Measurements from ENCODE around the gene BAHCC1. TPM values are rescaled to one million over a fixed set of nuclear protein-coding genes. Genes with fewer than 3 reads are reported as not detected.

BAHCC1 gene
- total RNA-seq, 1 donor from 2014 or later = 74.3 TPM

GRCh38 chr17:81515530-81516041 is 120.3 kb downstream of the BAHCC1 start:
- no peak for DNase-seq (ENCODE audit: extremely low spot score, unreplicated experiment)
- peak overlapping the region; percentile 90 for H3K4me3 Mint-ChIP-seq
- H3K27me3 Mint-ChIP-seq = peaks cover 19% of the 10 kb centered on the region
- H3K27ac Mint-ChIP-seq = peak overlapping the region; percentile 95
- TF ChIP-seq CTCF (conservative IDR thresholded peaks at IDR 0.05) = no peak
- H3K9me3 Mint-ChIP-seq = no peaks in the 10 kb centered on the region
- H3K36me3 Mint-ChIP-seq = peaks cover 15% of the 10 kb centered on the region
- H3K4me1 Mint-ChIP-seq (ENCODE audit: unreplicated experiment) = peaks cover 12% of the 10 kb centered on the region

Small RNA genes within 50 kb of the gene (microRNA-seq; reads per million reads assigned to microRNA genes)
- gene MIR3186 = 1.1 reads per million
- gene MIR4740 = not detected

Other genes with a start within 250 kb of the BAHCC1 start
- 0.21 TPM in 1 of 2 replicates, not detected in the other for gene PVALEF, start 229.9 kb upstream of the BAHCC1 start, total RNA-seq (ENCODE audit: low replicate concordance)
- 4.6 and 6.4 TPM in 2 replicates for gene AATK, start 229.2 kb upstream of the BAHCC1 start, total RNA-seq (ENCODE audit: low replicate concordance)
- 12.8 and 26.8 TPM in 2 replicates for gene CEP131, start 172.5 kb upstream of the BAHCC1 start, total RNA-seq (ENCODE audit: low replicate concordance)
- gene TEPSIN, start 156.4 kb upstream of the BAHCC1 start, total RNA-seq (ENCODE audit: low replicate concordance) = 45.7 and 50.1 TPM in 2 replicates
- 56.9 and 82.3 TPM in 2 replicates for gene NDUFAF8, start 156.1 kb upstream of the BAHCC1 start, total RNA-seq (ENCODE audit: low replicate concordance)
- gene SLC38A10, start 100.2 kb upstream of the BAHCC1 start, total RNA-seq (ENCODE audit: low replicate concordance) = 85.0 and 118 TPM in 2 replicates
- 3,089 and 3,451 TPM in 2 replicates for gene ACTG1, start 117.3 kb downstream of the BAHCC1 start, total RNA-seq (ENCODE audit: low replicate concordance)
- gene FSCN2, start 132.9 kb downstream of the BAHCC1 start, total RNA-seq (ENCODE audit: low replicate concordance) = 3.6 and 3.8 TPM in 2 replicates
- 33.5 and 44.7 TPM in 2 replicates for gene FAAP100, start 156.9 kb downstream of the BAHCC1 start, total RNA-seq (ENCODE audit: low replicate concordance)
- 82.4 and 90.1 TPM in 2 replicates for gene NPLOC4, start 241.7 kb downstream of the BAHCC1 start, total RNA-seq (ENCODE audit: low replicate concordance)
- gene TSPAN10, start 241.7 kb downstream of the BAHCC1 start, total RNA-seq (ENCODE audit: low replicate concordance) = 1.4 and 3.0 TPM in 2 replicates